Keratinocyte (primary cell): ENCODE results near the gene CUX1. TPM values are rescaled to one million over a fixed set of nuclear protein-coding genes. Genes with fewer than 3 reads are reported as not detected.

Source experiments
- DNase-seq: peaks from one replicate; pipeline ENCODE4 v3.0.0-alpha.2; 2011; ENCODE audit warnings: low read depth, missing footprints, low spot score
- FAIRE-seq: peaks from 2 replicates; lab custom pipeline; 2011; peaks lifted over from hg19 to GRCh38; lab: Jason Lieb, UNC
- H2AFZ ChIP-seq: 2 replicates; pipeline ENCODE4 v1.6.0; 2012; ENCODE audit warnings: low read length, control low read depth, inconsistent platforms; ENCODE audit not compliant: control insufficient read depth
- H3K27ac ChIP-seq: 2 replicates; pipeline ENCODE4 v1.5.1; 2011; ENCODE audit warnings: low read length; ENCODE audit not compliant: control insufficient read depth, insufficient read depth
- H3K27me3 ChIP-seq: 3 replicates; pipeline ENCODE4 v1.6.0; 2011; ENCODE audit warnings: low read length; ENCODE audit not compliant: control insufficient read depth, insufficient read depth; ENCODE audit errors: extremely low read depth
- H3K36me3 ChIP-seq, 2 experiments: 2 replicates in 1 of 2; 3 replicates in 1 of 2; pipeline ENCODE4 v1.5.1; 2011; ENCODE audit warnings: low read length in 2 of 2, mild to moderate bottlenecking in 1 of 2; ENCODE audit not compliant: control insufficient read depth in 2 of 2, insufficient read depth in 2 of 2; ENCODE audit errors: extremely low read depth in 1 of 2
- H3K4me1 ChIP-seq: 3 replicates; pipeline ENCODE4 v1.5.1; 2011; ENCODE audit warnings: low read length; ENCODE audit not compliant: control insufficient read depth, insufficient read depth; ENCODE audit errors: extremely low read depth
- H3K4me2 ChIP-seq: 3 replicates; pipeline ENCODE4 v1.6.0; 2011; ENCODE audit warnings: low read depth, low read length; ENCODE audit not compliant: control insufficient read depth, insufficient read depth; ENCODE audit errors: extremely low read depth
- H3K4me3 ChIP-seq, 3 experiments: fragments of 200-600 bp in 1 of 3; sonication (generic) in 1 of 3; 2 replicates in 2 of 3; 3 replicates in 1 of 3; pipeline ENCODE4 v1.5.1; 2011 to 2016; ENCODE audit warnings: low read length in 3 of 3, mild to moderate bottlenecking in 3 of 3, control low read depth in 2 of 3, inconsistent platforms in 1 of 3, low read depth in 1 of 3, mixed read lengths in 1 of 3, mixed run types in 1 of 3, moderate library complexity in 1 of 3; ENCODE audit not compliant: control insufficient read depth in 2 of 3, insufficient read depth in 2 of 3; ENCODE audit errors: extremely low read depth in 1 of 3
- H3K79me2 ChIP-seq: 2 replicates; pipeline ENCODE4 v1.6.0; 2012; ENCODE audit warnings: low read length; ENCODE audit not compliant: control insufficient read depth, insufficient read depth
- H3K9ac ChIP-seq: 3 replicates; pipeline ENCODE4 v1.6.0; 2011; ENCODE audit warnings: low read length; ENCODE audit not compliant: control insufficient read depth, insufficient read depth; ENCODE audit errors: extremely low read depth
- H3K9me1 ChIP-seq: 3 replicates; pipeline ENCODE4 v1.6.0; 2011; ENCODE audit warnings: low read length; ENCODE audit not compliant: control insufficient read depth, insufficient read depth; ENCODE audit errors: extremely low read depth
- H3K9me3 ChIP-seq: 2 replicates; pipeline ENCODE4 v1.5.1; 2012; ENCODE audit warnings: low read depth, low read length; ENCODE audit not compliant: control insufficient read depth
- H4K20me1 ChIP-seq: 3 replicates; pipeline ENCODE4 v1.6.0; 2011; ENCODE audit warnings: low read length; ENCODE audit not compliant: control insufficient read depth, insufficient read depth; ENCODE audit errors: extremely low read depth
- EZH2 ChIP-seq: IDR thresholded peaks from one replicate; pipeline ENCODE4 v1.6.1; 2012; ENCODE audit warnings: inconsistent platforms, mild to moderate bottlenecking, low read length, moderate library complexity
- dilution Hi-C: fragments of 300-500 bp; cut with MboI; formaldehyde crosslinking; loops from one replicate; pipeline ENCODE4 v1.7.0; 2020; ENCODE audit warnings: low sequenced_read_pairs; ENCODE audit not compliant: extremely low pct_ligation_motif_present
- polyA plus RNA-seq, 5 experiments: library from polyadenylated mRNA; depleted of rRNA in 3 of 5; stranded (reverse) in 3 of 5; stranded (forward) in 1 of 5; unstranded in 1 of 5; fragments of >200 nt; gene quantifications; 1 replicate in 1 of 5; 2 replicates in 3 of 5; 3 replicates in 1 of 5; pipeline versions ENCODE4 v1.2.1 to v1.2.3, GENCODE V29; 2011 to 2012; ENCODE audit warnings: missing spikeins in 2 of 5, low read depth in 1 of 5, low replicate concordance in 1 of 5
- TF ChIP-seq, protein P1 (sequence below), 3 experiments: IDR thresholded peaks in 1 of 3; conservative IDR thresholded peaks in 1 of 3; optimal IDR thresholded peaks in 1 of 3; 2 replicates in 2 of 3; 3 replicates in 1 of 3; pipeline versions ENCODE3 to v1.5.1; 2011; ENCODE audit warnings: low read length in 3 of 3, mild to moderate bottlenecking in 3 of 3, moderate library complexity in 2 of 3, control low read depth in 1 of 3, inconsistent platforms in 1 of 3; ENCODE audit not compliant: insufficient read depth in 2 of 3; ENCODE audit errors: extremely low read depth in 1 of 3

Gene CUX1
- polyA plus RNA-seq, 1 donor (not counting 4 experiments of a cell fraction or from before 2014, with no cell fraction given), result 18.3 TPM

DNA sequence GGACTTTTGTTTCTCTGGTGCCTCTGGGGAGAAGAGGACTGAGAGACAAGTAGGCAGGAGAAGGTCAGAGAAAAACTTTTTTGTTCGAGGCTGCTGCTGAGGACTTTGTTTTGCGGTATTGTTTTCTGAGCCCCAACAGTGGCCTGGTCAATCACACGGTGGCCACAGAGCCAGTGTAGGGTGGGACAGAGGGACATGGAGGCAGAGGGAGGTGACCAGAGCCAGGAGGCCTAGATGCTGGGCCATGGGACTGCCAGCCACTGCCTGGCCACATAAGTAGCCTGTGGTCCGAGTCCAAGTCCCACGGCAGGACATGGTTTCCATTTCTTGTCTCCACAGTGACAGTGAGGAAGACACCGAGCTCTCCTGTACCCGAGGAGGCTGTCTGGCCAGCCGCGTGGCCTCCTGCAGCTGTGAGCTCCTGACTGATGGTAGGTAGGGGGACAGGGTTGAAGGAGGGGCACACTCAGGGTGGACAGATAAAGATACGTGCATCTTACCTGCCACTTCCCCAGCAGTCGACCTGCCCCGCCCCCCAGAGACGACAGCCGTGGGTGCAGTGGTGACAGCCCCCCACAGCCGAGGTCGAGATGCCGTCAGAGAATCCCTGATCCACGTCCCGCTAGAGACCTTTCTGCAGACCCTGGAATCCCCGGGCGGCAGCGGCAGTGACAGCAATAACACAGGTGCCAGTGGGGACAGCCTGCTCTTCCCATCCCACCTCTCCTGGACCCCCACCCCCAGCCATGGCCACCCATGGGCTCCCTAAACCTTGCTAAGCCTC, 496.8 kb downstream of the CUX1 start:
- no peaks in the 10 kb centered on the region for H3K27me3 ChIP-seq
- H2AFZ ChIP-seq, result no peak overlapping the region
- no peaks in the 10 kb centered on the region for H3K9me1 ChIP-seq
- H3K4me2 ChIP-seq, result no peak overlapping the region
- H3K4me3 ChIP-seq, result no peak overlapping the region
- DNase-seq, result no peak
- no peak overlapping the region for H3K9ac ChIP-seq
- H3K79me2 ChIP-seq, result no peaks in the 10 kb centered on the region
- dilution Hi-C loops, result no loop called here
- FAIRE-seq, result no peak
- H4K20me1 ChIP-seq, result peaks cover 4% of the 10 kb centered on the region
- H3K36me3 ChIP-seq, result no peaks in the 10 kb centered on the region
- peaks cover 6% of the 10 kb centered on the region for H3K4me1 ChIP-seq
- no peak overlapping the region for H3K27ac ChIP-seq
- no peaks in the 10 kb centered on the region for H3K9me3 ChIP-seq
- no peak for TF ChIP-seq EZH2
- TF ChIP-seq, protein P1, sequence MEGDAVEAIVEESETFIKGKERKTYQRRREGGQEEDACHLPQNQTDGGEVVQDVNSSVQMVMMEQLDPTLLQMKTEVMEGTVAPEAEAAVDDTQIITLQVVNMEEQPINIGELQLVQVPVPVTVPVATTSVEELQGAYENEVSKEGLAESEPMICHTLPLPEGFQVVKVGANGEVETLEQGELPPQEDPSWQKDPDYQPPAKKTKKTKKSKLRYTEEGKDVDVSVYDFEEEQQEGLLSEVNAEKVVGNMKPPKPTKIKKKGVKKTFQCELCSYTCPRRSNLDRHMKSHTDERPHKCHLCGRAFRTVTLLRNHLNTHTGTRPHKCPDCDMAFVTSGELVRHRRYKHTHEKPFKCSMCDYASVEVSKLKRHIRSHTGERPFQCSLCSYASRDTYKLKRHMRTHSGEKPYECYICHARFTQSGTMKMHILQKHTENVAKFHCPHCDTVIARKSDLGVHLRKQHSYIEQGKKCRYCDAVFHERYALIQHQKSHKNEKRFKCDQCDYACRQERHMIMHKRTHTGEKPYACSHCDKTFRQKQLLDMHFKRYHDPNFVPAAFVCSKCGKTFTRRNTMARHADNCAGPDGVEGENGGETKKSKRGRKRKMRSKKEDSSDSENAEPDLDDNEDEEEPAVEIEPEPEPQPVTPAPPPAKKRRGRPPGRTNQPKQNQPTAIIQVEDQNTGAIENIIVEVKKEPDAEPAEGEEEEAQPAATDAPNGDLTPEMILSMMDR (optimal IDR thresholded peaks at IDR 0.05 in 1 of 3, IDR thresholded peaks at IDR 0.05 in 1 of 3, conservative IDR thresholded peaks at IDR 0.05 in 1 of 3; ENCODE audit: extremely low read depth in 1 of 3, insufficient read depth in 2 of 3, low read length in 3 of 3), result no peak

- dilution Hi-C loops, result no loop called here
- no peaks in the 10 kb centered on the region for H3K79me2 ChIP-seq
- TF ChIP-seq EZH2, result no peak
- TF ChIP-seq, protein P1 (optimal IDR thresholded peaks at IDR 0.05 in 1 of 3, IDR thresholded peaks at IDR 0.05 in 1 of 3, conservative IDR thresholded peaks at IDR 0.05 in 1 of 3; ENCODE audit: extremely low read depth in 1 of 3, insufficient read depth in 2 of 3, low read length in 3 of 3), result no peak
- H3K36me3 ChIP-seq, result no peaks in the 10 kb centered on the region
- no peak overlapping the region for H3K27ac ChIP-seq
- DNase-seq, result no peak
- peaks cover 6% of the 10 kb centered on the region for H3K4me1 ChIP-seq
- no peak for FAIRE-seq
- no peaks in the 10 kb centered on the region for H3K9me3 ChIP-seq
- no peak overlapping the region for H2AFZ ChIP-seq
- no peak overlapping the region for H3K9ac ChIP-seq
- peaks cover 12% of the 10 kb centered on the region for H3K27me3 ChIP-seq
- peaks cover 4% of the 10 kb centered on the region for H4K20me1 ChIP-seq
- no peak overlapping the region for H3K4me3 ChIP-seq
- H3K9me1 ChIP-seq, result no peaks in the 10 kb centered on the region
- H3K4me2 ChIP-seq, result no peak overlapping the region
Measured at GRCh38 chr7:102317231-102318059, 500.0 kb downstream of the CUX1 start.
